Left colon (tissue), 2 donors: ENCODE results near the gene NBPF1. TPM values are rescaled to one million over a fixed set of nuclear protein-coding genes. Genes with fewer than 3 reads are reported as not detected.
A peak's percentile ranks its signal among the peaks of the same experiment; 100 is the strongest.
"Not testable (repeated sequence)": the region's sequence is repeated elsewhere in the genome, so short reads cannot be mapped to it uniquely, and the experiment has no call there.

ENCODE experiments used
- ATAC-seq: fragments of 200-7000 bp; cut with Tn5 transposase; one replicate; pipeline ENCODE4 v1.9.1; 2020; ENCODE audit warnings: mild to moderate bottlenecking, moderate library complexity
- DNase-seq, 2 donors: peaks; one replicate each; pipeline ENCODE4 v3.0.0-alpha.2; 2020
- intact Hi-C, 2 donors: fragments of 100-400 bp; cut with DNase I in 1 of 2; cut with micrococcal nuclease in 1 of 2; formaldehyde crosslinking; loops; one replicate each; pipeline versions ENCODE4 v1.11.2 to v1.14.0; 2022; cut with DNase I, micrococcal nuclease
- total RNA-seq, 2 donors: library from RNA; stranded (reverse); fragmentation: NEBNext Ultra II Directional; extraction: Animal tissue kit (Norgen Biotek cat#: 25700); gene quantifications; one replicate each; pipeline ENCODE4 v1.2.1, GENCODE V29; 2021
- donor health status: DM: no; HTN: no; CAD: no.
- donor health status: DM: yes; HTN: yes; CAD: no.

NBPF1 gene
- total RNA-seq, 2 donors from 2014 or later = 101 to 109 TPM

- ATAC-seq, DNase-seq, intact Hi-C loops: not testable (repeated sequence)
These were observed 13.1 kb upstream of the NBPF1 start for GRCh38 chr1:16626409-16626983.

- intact Hi-C loops = no loop called here
- peak in 1 of 2 donors; percentile 37 for DNase-seq
- ATAC-seq = no peak
These were observed 12.4 kb upstream of the NBPF1 start for GRCh38 chr1:16625497-16626408.

GRCh38 chr1:16623812-16624719 lies 10.7 kb upstream of the NBPF1 start:
- intact Hi-C loops = not testable (repeated sequence)
- peak; percentile 85 for ATAC-seq
- DNase-seq = peak; percentile 97 to 99

GRCh38 chr1:16623337-16623736 lies 10.0 kb upstream of the NBPF1 start:
- ATAC-seq = peak; percentile 7
- intact Hi-C loops = not testable (repeated sequence)
- peak in 1 of 2 donors; percentile 58 for DNase-seq

GRCh38 chr1:16621681-16622315 lies 8.4 kb upstream of the NBPF1 start:
- peak in 1 of 2 donors; percentile 44 for DNase-seq
- ATAC-seq, intact Hi-C loops: not testable (repeated sequence)

GRCh38 chr1:16621300-16621658 lies 7.9 kb upstream of the NBPF1 start:
- intact Hi-C loops = no loop called here

GRCh38 chr1:16619803-16620501 lies 6.6 kb upstream of the NBPF1 start:
- intact Hi-C loops, DNase-seq, ATAC-seq: not testable (repeated sequence)

More at GRCh38 chr1:16621300-16621658, 7.9 kb upstream of the NBPF1 start:
- DNase-seq = no peak
- no peak for ATAC-seq

GRCh38 chr1:16618719-16619118 lies 5.4 kb upstream of the NBPF1 start:
- intact Hi-C loops = no loop called here
- ATAC-seq = no peak
- no peak for DNase-seq

- no peak for ATAC-seq
- DNase-seq = no peak
- intact Hi-C loops = no loop called here
These were observed 4.6 kb upstream of the NBPF1 start for GRCh38 chr1:16617778-16618580.

GRCh38 chr1:16617114-16617631 lies 3.8 kb upstream of the NBPF1 start:
- ATAC-seq (no peak), DNase-seq (no peak)
- intact Hi-C loops = no loop called here

GRCh38 chr1:16615253-16616252 lies 2.2 kb upstream of the NBPF1 start:
- ATAC-seq (no peak), DNase-seq (no peak)
- intact Hi-C loops = no loop called here

- DNase-seq (no peak), ATAC-seq (no peak)
- intact Hi-C loops = no loop called here
These were observed 1.2 kb upstream of the NBPF1 start for GRCh38 chr1:16614361-16615252.

GRCh38 chr1:16612332-16613172 lies 812 bp downstream of the NBPF1 start:
- intact Hi-C loops = no loop called here
- DNase-seq = peak; percentile 67 to 72
- ATAC-seq = peak; percentile 33

- intact Hi-C loops, DNase-seq, ATAC-seq: not testable (repeated sequence)
These were observed 1.4 kb downstream of the NBPF1 start for GRCh38 chr1:16611981-16612331.
